ENCODE measurements around the gene LINGO4. TPM values are rescaled to one million over a fixed set of nuclear protein-coding genes. Genes with fewer than 3 reads are reported as not detected.

Gene LINGO4
- total and polyA plus RNA-seq, 2 donors (not counting 1 experiment from before 2014, with no cell fraction given), result not detected

DNA sequence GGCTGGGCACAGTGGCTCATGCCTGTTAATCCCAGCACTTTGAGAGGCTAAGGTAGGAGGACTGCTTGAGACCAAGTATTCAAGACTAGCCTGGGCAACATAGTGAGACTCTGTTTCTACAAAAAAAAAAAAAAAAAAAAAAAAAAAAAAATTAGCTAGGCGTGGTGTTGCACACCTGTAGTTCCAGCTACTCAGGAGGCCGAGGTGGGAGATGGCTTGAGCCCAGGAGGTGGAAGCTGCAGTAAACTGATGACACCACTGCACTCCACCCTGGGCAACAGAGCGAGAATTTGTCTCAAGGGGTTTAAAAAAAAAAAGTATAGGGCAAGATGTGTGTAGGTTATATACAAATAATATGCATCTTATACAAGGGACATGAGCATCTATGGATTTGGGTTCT, 17.5 kb downstream of the LINGO4 start:
- no peak for DNase-seq
- Histone ChIP-seq H3K79me2 (ENCODE audit: control insufficient read depth, insufficient read depth, low read length) (peaks cover 3% of the 10 kb centered on the region), H2AFZ (ENCODE audit: insufficient read depth, low read depth, low read length, poor library complexity, severe bottlenecking) (no peak overlapping the region), H3K4me2 (replicated peaks; ENCODE audit: low read depth, low read length, poor library complexity, severe bottlenecking) (no peak overlapping the region), H3K9ac (ENCODE audit: low read length) (no peak overlapping the region), H3K36me3 (replicated peaks in 1 of 2; ENCODE audit: control extremely low read depth in 1 of 2, control insufficient read depth in 1 of 2, extremely low read depth in 1 of 2, insufficient read depth in 2 of 2, low read length in 1 of 2) (no peaks in the 10 kb centered on the region), H4K20me1 (ENCODE audit: control insufficient read depth, insufficient read depth, low read length, poor library complexity, severe bottlenecking) (no peaks in the 10 kb centered on the region), H3K9me3 (ENCODE audit: control extremely low read depth in 1 of 3, control insufficient read depth in 2 of 3, insufficient read depth in 1 of 3, low read length in 2 of 3) (no peaks in the 10 kb centered on the region), H3K4me3 (ENCODE audit: control extremely low read depth in 1 of 5, extremely low read depth in 1 of 5, insufficient read depth in 1 of 5, low read depth in 2 of 5, low read length in 4 of 5) (no peak overlapping the region), H3K4me1 (ENCODE audit: control insufficient read depth in 2 of 2, insufficient read depth in 2 of 2, low read length in 2 of 2) (peaks cover 9 to 10% of the 10 kb centered on the region in 2 donors), H3K27me3 (replicated peaks in 1 of 4; ENCODE audit: control extremely low read depth in 1 of 4, control insufficient read depth in 3 of 4, insufficient read depth in 4 of 4, low read length in 3 of 4) (no peaks in the 10 kb centered on the region), H3K27ac (ENCODE audit: low read length in 2 of 2) (no peak overlapping the region)
- Mint-ChIP-seq H3K9me3 (ENCODE audit: insufficient read depth) (no peaks in the 10 kb centered on the region), H3K27ac (no peak overlapping the region), H3K27me3 (no peaks in the 10 kb centered on the region), H3K4me3 (no peak overlapping the region), H3K4me1 (peaks cover 26% of the 10 kb centered on the region)
- no peak for TF ChIP-seq EZH2 (IDR thresholded peaks at IDR 0.05; ENCODE audit: borderline replicate concordance, insufficient read depth, low read depth, low read length, poor library complexity, severe bottlenecking)
- TF ChIP-seq, protein P1, sequence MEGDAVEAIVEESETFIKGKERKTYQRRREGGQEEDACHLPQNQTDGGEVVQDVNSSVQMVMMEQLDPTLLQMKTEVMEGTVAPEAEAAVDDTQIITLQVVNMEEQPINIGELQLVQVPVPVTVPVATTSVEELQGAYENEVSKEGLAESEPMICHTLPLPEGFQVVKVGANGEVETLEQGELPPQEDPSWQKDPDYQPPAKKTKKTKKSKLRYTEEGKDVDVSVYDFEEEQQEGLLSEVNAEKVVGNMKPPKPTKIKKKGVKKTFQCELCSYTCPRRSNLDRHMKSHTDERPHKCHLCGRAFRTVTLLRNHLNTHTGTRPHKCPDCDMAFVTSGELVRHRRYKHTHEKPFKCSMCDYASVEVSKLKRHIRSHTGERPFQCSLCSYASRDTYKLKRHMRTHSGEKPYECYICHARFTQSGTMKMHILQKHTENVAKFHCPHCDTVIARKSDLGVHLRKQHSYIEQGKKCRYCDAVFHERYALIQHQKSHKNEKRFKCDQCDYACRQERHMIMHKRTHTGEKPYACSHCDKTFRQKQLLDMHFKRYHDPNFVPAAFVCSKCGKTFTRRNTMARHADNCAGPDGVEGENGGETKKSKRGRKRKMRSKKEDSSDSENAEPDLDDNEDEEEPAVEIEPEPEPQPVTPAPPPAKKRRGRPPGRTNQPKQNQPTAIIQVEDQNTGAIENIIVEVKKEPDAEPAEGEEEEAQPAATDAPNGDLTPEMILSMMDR (IDR thresholded peaks at IDR 0.05), result no peak
- WGBS (ENCODE audit: insufficient coverage), result no CpG with 5 or more reads among the region's 3 CpGs
- ChIA-PET CTCF (no interaction called here), POLR2A (interaction anchor here (0.6 kb wide), 1 partner anchor 168 kb away, joined by 3 read pairs; no protein-coding TSS in a partner anchor)
- no peak for ATAC-seq (ENCODE audit: low read depth)
- intact Hi-C loops (cut with micrococcal nuclease), result no loop called here

DNA sequence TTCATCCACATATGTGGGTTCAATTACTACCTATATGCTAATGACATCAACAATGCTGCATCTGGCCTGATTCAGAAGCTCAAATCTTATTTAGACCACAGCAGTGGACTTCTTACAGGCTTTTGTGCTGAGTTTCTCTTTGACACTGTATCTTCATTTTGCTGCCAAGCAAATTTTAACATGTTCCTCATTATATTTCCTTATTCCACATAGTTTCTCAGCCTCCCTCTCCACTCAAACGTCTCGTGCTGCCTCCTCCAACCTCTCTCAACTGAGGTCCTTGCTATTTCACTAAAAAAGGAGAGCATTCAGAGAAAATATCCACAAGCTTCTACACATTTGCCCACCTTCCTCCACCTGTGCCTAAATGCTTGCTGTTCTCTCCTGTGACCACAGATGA, 21.4 kb downstream of the LINGO4 start:
- H3K27me3 ChIP-seq (replicated peaks in 1 of 4; ENCODE audit: control extremely low read depth in 1 of 4, control insufficient read depth in 3 of 4, insufficient read depth in 4 of 4, low read length in 3 of 4), result no peaks in the 10 kb centered on the region

More for the DNA sequence above, 21.4 kb downstream of the LINGO4 start:
- TF ChIP-seq, protein P1 (IDR thresholded peaks at IDR 0.05), result no peak
- no peak for TF ChIP-seq EZH2 (IDR thresholded peaks at IDR 0.05; ENCODE audit: borderline replicate concordance, insufficient read depth, low read depth, low read length, poor library complexity, severe bottlenecking)
- H3K9me3 ChIP-seq (ENCODE audit: control extremely low read depth in 1 of 3, control insufficient read depth in 2 of 3, insufficient read depth in 1 of 3, low read length in 2 of 3), result no peaks in the 10 kb centered on the region
- WGBS (ENCODE audit: insufficient coverage), result 78% methylated on average over 2 of the region's 2 CpGs
- peaks cover 0 to 8% of the 10 kb centered on the region in 2 experiments for H3K36me3 ChIP-seq (replicated peaks in 1 of 2; ENCODE audit: control extremely low read depth in 1 of 2, control insufficient read depth in 1 of 2, extremely low read depth in 1 of 2, insufficient read depth in 2 of 2, low read length in 1 of 2)
- no peak overlapping the region for H3K4me2 ChIP-seq (replicated peaks; ENCODE audit: low read depth, low read length, poor library complexity, severe bottlenecking)
- no peak overlapping the region for H3K4me3 ChIP-seq (ENCODE audit: control extremely low read depth in 1 of 5, extremely low read depth in 1 of 5, insufficient read depth in 1 of 5, low read depth in 2 of 5, low read length in 4 of 5)
- H2AFZ ChIP-seq (ENCODE audit: insufficient read depth, low read depth, low read length, poor library complexity, severe bottlenecking), result no peak overlapping the region
- DNase-seq (no peak), ATAC-seq (ENCODE audit: low read depth) (no peak)
- no peak overlapping the region for H3K4me3 Mint-ChIP-seq
- no peak overlapping the region for H3K27ac ChIP-seq (ENCODE audit: low read length in 2 of 2)
- H3K79me2 ChIP-seq (ENCODE audit: control insufficient read depth, insufficient read depth, low read length), result no peaks in the 10 kb centered on the region
- peaks cover 1% of the 10 kb centered on the region for H3K4me1 Mint-ChIP-seq
- no peaks in the 10 kb centered on the region for H3K27me3 Mint-ChIP-seq
- ChIA-PET POLR2A (no interaction called here), CTCF (no interaction called here)
- H3K4me1 ChIP-seq (ENCODE audit: control insufficient read depth in 2 of 2, insufficient read depth in 2 of 2, low read length in 2 of 2), result no peaks in the 10 kb centered on the region
- H3K27ac Mint-ChIP-seq, result no peak overlapping the region
- H3K9ac ChIP-seq (ENCODE audit: low read length), result no peak overlapping the region
- H4K20me1 ChIP-seq (ENCODE audit: control insufficient read depth, insufficient read depth, low read length, poor library complexity, severe bottlenecking), result no peaks in the 10 kb centered on the region
- H3K9me3 Mint-ChIP-seq (ENCODE audit: insufficient read depth), result no peaks in the 10 kb centered on the region
- intact Hi-C loops (cut with micrococcal nuclease), result no loop called here

Data from B cell (primary cell).